ENCODE measurements around the gene NTNG1.

Gene NTNG1

DNA sequence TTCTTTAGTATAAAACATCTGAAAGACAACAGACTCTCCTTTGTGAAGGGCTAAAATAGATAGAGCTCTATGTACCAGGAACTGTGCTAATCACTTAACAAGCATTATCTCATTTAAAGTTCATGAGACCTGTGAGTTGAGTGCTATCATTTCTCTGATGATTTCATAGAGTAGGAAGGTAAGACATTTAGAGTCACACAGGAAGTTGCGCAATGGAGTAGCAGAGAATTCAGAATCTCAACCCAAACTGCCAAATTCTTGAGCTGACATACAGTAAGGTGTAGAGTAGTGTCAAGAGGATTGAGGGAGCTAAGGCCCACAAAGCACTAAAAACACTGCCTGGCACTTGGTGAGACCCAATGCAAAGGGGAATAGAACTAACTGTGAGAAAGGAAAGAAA lies 384.3 kb downstream of the NTNG1 start:
- DNase-seq, result no peak

DNA sequence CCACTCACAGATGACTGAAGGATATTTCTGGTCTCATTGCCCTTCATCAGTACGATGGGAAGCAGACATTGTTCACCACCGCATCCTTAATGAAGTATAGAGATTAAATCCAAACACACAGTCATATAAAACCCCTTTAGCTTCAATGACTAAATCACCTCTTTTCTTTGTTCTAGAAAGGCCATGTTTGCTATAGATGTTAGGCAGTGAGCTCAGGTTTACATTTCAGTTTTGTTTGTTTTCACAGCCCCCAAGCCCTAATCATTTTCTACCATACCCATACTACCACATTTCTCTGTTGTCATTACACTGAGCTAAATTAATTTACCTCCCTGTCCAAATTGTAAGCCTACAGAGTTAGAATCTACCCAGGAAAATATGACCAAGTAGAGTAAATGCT lies 385.1 kb downstream of the NTNG1 start:
- DNase-seq, result peak; percentile 62

DNA sequence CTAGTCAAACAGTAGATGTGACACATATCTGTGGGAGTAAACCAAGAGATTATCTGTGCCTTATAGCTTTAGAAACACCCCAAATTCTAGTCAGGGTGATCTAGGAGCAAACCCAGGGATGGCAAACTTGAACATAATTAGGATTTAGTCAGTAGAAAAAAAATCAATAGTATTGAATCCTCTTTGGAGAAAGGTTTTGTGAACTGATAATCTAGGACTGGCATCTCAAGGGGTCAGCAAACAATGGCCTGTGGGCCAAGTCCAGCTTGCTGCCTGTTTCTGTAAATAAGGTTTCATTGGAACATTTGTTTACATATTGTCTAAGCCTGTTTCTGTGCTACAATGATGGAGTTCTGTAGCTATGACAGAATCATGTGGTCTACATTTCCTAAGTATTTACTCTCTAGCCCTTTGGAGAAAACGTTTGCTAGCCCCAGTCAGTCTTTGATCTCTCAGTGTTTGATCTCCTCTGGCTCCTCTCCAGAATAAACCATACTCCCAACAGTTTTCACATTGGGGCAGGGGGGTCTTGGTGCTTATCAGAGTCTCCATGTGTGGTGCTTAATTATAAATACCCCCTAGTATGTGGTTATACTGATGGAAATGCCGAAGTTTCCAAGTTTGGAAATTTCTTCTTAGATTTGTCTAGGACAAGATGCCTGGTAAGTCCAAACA lies 385.8 kb downstream of the NTNG1 start:
- no peak for DNase-seq

DNA sequence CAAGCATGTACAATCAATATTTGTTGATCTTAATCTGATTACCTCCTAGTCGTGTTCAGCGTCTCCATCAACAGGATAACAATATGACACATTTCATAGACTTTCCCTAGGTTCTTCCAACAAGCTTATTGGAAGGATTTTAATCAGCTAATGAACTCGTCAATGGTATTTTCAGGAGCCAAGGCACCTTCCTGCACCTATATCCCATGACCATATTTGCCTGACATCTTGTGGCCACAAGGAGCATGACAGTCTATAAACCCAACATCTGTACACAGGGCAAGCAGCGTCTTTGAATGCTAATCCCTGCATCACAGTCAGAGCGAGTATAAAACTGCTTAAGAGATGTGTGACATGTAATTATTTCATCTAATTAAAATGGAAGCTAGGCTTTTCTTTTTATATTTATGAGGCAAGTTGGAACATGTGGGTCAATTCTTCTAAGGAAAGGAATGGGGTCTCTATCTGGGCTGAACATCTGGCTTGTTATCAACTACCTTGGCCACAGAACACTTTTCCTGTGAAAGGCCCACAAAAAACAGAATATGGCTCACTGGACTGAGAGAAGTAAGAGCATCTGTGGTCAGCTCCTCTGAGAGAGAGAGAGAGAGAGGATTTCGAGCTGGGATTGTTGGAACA lies 388.8 kb downstream of the NTNG1 start:
- DNase-seq, result peak; percentile 40

DNA sequence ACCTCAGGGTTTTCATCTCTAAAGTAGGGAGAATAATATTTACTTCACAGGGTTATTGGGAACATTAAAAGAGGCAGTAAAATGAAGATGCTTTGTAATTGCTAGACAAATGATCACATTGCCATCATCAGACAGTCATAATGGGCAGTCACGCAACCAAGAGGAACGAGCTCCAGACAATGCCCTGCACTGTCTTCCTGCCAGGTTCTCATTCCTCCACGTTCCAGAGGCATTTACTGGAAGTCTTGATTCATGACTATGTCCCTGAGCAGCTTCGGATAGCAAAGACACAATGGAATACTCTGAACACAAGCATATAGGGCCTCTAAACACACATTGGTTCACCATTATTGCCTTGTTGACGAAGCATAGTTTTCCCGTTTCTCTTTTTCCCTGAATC lies 389.7 kb downstream of the NTNG1 start:
- peak; percentile 15 for DNase-seq

DNA sequence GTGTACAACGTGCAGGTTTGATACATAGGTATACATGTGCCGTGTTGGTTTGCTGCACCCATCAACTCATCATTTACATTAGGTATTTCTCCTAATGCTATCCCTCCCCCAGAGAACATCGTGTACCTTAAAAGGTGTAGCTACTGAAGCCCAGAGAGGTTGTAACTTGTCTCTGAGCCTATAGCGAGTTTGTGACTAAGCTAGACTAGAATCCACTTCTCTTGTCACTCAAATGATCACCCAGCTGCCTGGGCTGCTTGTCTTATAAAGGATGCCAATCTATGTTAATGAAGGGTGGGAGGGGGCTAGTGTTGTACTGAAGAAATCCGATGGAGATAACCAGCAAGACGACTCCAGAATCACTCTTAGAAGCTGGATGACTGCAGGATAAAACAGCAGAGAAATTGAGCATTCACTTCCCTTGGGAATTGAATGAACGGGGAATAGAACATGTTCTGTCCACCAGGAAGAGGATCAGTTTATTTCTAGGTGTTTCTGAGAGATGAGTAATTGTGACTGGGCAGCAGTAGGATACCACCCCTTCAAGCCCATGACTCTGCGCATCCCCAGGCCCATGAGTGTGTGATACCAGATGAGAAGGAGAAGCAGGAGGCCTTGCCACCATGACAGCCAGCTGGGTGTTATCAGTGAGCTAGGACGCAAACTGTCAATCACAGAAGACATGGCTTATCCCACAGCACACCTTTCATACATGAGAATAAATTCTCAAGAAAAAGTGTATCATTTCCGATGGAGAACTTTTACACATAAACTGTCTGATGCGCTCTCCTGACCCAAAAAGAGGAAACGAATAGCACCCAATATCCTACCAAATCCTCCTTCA lies 390.4 kb downstream of the NTNG1 start:
- no peak for DNase-seq

DNA sequence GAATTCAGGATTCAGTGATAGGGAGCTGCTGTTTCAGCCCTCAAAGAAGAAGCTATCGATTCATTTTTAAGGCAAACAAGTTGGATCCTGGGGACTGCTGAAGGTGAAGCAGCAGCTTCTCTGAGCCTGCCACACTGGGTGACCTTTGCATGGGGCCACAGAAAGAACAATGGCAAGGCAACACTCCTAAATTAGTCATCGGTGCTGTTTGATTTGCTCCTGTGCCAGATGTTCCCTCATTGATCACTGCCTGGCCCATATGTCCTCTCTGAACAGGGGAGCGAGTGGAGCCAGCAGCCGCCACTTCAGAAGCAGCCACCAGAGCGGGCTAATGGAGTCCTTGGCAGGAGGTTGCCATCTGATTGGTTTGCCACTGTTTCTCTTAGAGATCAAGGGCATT lies 391.5 kb downstream of the NTNG1 start:
- peak; percentile 19 for DNase-seq
